BLaER1 treated with 17β-estradiol and CSF1 and Interleukin-3, amounts not matched to agents 10 nM and 100 nM (cell line): Measurements from ENCODE around the gene EHD1.
A peak's percentile ranks its signal among the peaks of the same experiment; 100 is the strongest.

Source experiments
- H3K27ac ChIP-seq, 11 experiments: shearing (Covaris generic); formaldehyde crosslinking; 2 replicates each; pipeline ENCODE4 v1.8.1; 2022
- H3K27me3 ChIP-seq, 11 experiments: shearing (Covaris generic); formaldehyde crosslinking; 2 replicates each; pipeline ENCODE4 v1.8.1; 2022
- H3K36me3 ChIP-seq, 11 experiments: shearing (Covaris generic); formaldehyde crosslinking; 2 replicates each; pipeline ENCODE4 v1.8.1; 2022
- H3K4me1 ChIP-seq, 10 experiments: shearing (Covaris generic); formaldehyde crosslinking; 2 replicates each; pipeline ENCODE4 v1.8.1; 2022
- H3K4me2 ChIP-seq, 11 experiments: shearing (Covaris generic); formaldehyde crosslinking; 2 replicates each; pipeline ENCODE4 v1.8.1; 2022
- H3K4me3 ChIP-seq, 10 experiments: shearing (Covaris generic); formaldehyde crosslinking; 2 replicates each; pipeline ENCODE4 v1.8.1; 2022
- H3K9ac ChIP-seq, 11 experiments: shearing (Covaris generic); formaldehyde crosslinking; 2 replicates each; pipeline ENCODE4 v1.8.1; 2022
- H3K9me3 ChIP-seq, 11 experiments: shearing (Covaris generic); formaldehyde crosslinking; replicated peaks in 1 of 11; 2 replicates each; pipeline ENCODE4 v1.8.1; 2022
- H4K20me1 ChIP-seq, 11 experiments: shearing (Covaris generic); formaldehyde crosslinking; 2 replicates each; pipeline ENCODE4 v1.8.1; 2022
- Cebpa-rat ChIP-seq, 11 experiments: shearing (Covaris generic); IDR thresholded peaks; 2 replicates each; pipeline ENCODE4 v1.8.1; 2022

Gene EHD1

GRCh38 chr11:64883575-64883974, 5.2 kb upstream of the EHD1 start:
- H3K27ac ChIP-seq, result peak overlapping the region in 8 of 11 experiments; percentile 14 to 69 (median 56); a peak in 15 of 22 replicates
- peaks cover 85 to 92% (median 90%) of the 10 kb centered on the region in 10 experiments for H3K4me1 ChIP-seq

GRCh38 chr11:64882243-64882642, 3.8 kb upstream of the EHD1 start:
- TF ChIP-seq Cebpa-rat (IDR thresholded peaks at IDR 0.05), result no peak
- H3K4me1 ChIP-seq, result peaks cover 72 to 81% (median 77%) of the 10 kb centered on the region in 10 experiments

More at GRCh38 chr11:64883575-64883974, 5.2 kb upstream of the EHD1 start:
- Histone ChIP-seq H3K9ac (peak overlapping the region in 7 of 11 experiments; percentile 21 to 58 (median 49); a peak in 11 of 22 replicates), H4K20me1 (no peaks in the 10 kb centered on the region), H3K27me3 (no peaks in the 10 kb centered on the region), H3K36me3 (no peaks in the 10 kb centered on the region), H3K4me2 (peak overlapping the region; percentile 60 to 98 (median 80); a peak in 21 of 22 replicates), H3K9me3 (no peaks in the 10 kb centered on the region), H3K4me3 (peak overlapping the region in 1 of 10 experiments; percentile 26; a peak in 2 of 20 replicates)
- no peak for TF ChIP-seq Cebpa-rat (IDR thresholded peaks at IDR 0.05)

GRCh38 chr11:64881476-64881875, 3.1 kb upstream of the EHD1 start:
- Histone ChIP-seq H3K27ac (peak overlapping the region in 2 of 11 experiments; percentile 94 to 95; a peak in 1 of 22 replicates), H3K4me3 (no peak overlapping the region), H3K4me2 (peak overlapping the region; percentile 82 to 99 (median 93)), H3K9ac (no peak overlapping the region), H4K20me1 (peaks cover 14 to 19% (median 17%) of the 10 kb centered on the region in 11 experiments), H3K9me3 (no peaks in the 10 kb centered on the region), H3K27me3 (no peaks in the 10 kb centered on the region), H3K36me3 (peaks cover 0 to 4% (median 0%) of the 10 kb centered on the region in 11 experiments; a peak in 2 of 22 replicates), H3K4me1 (peaks cover 76 to 83% (median 80%) of the 10 kb centered on the region in 10 experiments)
- TF ChIP-seq Cebpa-rat (IDR thresholded peaks at IDR 0.05), result no peak

More at GRCh38 chr11:64882243-64882642, 3.8 kb upstream of the EHD1 start:
- Histone ChIP-seq H3K4me3 (no peak overlapping the region), H3K9ac (peak overlapping the region in 1 of 11 experiments; percentile 41; a peak in 1 of 22 replicates), H3K4me2 (peak overlapping the region in 8 of 11 experiments; percentile 3 to 98 (median 47); a peak in 6 of 22 replicates), H3K27me3 (no peaks in the 10 kb centered on the region), H3K9me3 (no peaks in the 10 kb centered on the region), H4K20me1 (peaks cover 6 to 11% (median 9%) of the 10 kb centered on the region in 11 experiments), H3K36me3 (no peaks in the 10 kb centered on the region), H3K27ac (peak overlapping the region in 3 of 11 experiments; percentile 8 to 55 (median 49); a peak in 5 of 22 replicates)

GRCh38 chr11:64880240-64881001, 2.0 kb upstream of the EHD1 start:
- Histone ChIP-seq H3K4me3 (peak overlapping the region; percentile 5 to 98 (median 76); a peak in 15 of 20 replicates), H3K4me2 (peak overlapping the region; percentile 82 to 99 (median 93)), H3K9ac (peak overlapping the region; percentile 51 to 93 (median 87); a peak in 20 of 22 replicates), H3K9me3 (no peaks in the 10 kb centered on the region), H3K27ac (peak overlapping the region in 10 of 11 experiments; percentile 91 to 95 (median 93); a peak in 21 of 22 replicates), H3K36me3 (peaks cover 0 to 11% (median 0%) of the 10 kb centered on the region in 11 experiments; a peak in 2 of 22 replicates), H4K20me1 (peaks cover 24 to 29% (median 28%) of the 10 kb centered on the region in 11 experiments), H3K4me1 (peaks cover 76 to 85% (median 81%) of the 10 kb centered on the region in 10 experiments), H3K27me3 (no peaks in the 10 kb centered on the region)
- TF ChIP-seq Cebpa-rat (IDR thresholded peaks at IDR 0.05), result no peak

GRCh38 chr11:64879244-64879900, 951 bp upstream of the EHD1 start:
- TF ChIP-seq Cebpa-rat (IDR thresholded peaks at IDR 0.05), result no peak

GRCh38 chr11:64878223-64878493, 263 bp downstream of the EHD1 start:
- Histone ChIP-seq H3K9me3 (no peaks in the 10 kb centered on the region), H3K36me3 (peaks cover 5 to 29% (median 10%) of the 10 kb centered on the region in 11 experiments), H3K9ac (peak overlapping the region; percentile 83 to 92 (median 86)), H3K4me2 (peak overlapping the region; percentile 96 to 100 (median 98)), H3K27ac (peak overlapping the region; percentile 62 to 98 (median 77); a peak in 21 of 22 replicates), H3K27me3 (no peaks in the 10 kb centered on the region), H3K4me3 (peak overlapping the region; percentile 74 to 98 (median 90)), H3K4me1 (peaks cover 76 to 85% (median 81%) of the 10 kb centered on the region in 10 experiments), H4K20me1 (peaks cover 45 to 52% (median 47%) of the 10 kb centered on the region in 11 experiments)
- no peak for TF ChIP-seq Cebpa-rat (IDR thresholded peaks at IDR 0.05)

More at GRCh38 chr11:64879244-64879900, 951 bp upstream of the EHD1 start:
- peak overlapping the region; percentile 82 to 93 (median 87) for H3K9ac ChIP-seq
- peaks cover 35 to 40% (median 38%) of the 10 kb centered on the region in 11 experiments for H4K20me1 ChIP-seq
- peaks cover 76 to 85% (median 81%) of the 10 kb centered on the region in 10 experiments for H3K4me1 ChIP-seq
- no peaks in the 10 kb centered on the region for H3K27me3 ChIP-seq
- H3K4me3 ChIP-seq, result peak overlapping the region; percentile 72 to 98 (median 88)
- peak overlapping the region; percentile 91 to 95 (median 93) for H3K27ac ChIP-seq
- no peaks in the 10 kb centered on the region for H3K9me3 ChIP-seq
- H3K4me2 ChIP-seq, result peak overlapping the region; percentile 82 to 99 (median 93)
- H3K36me3 ChIP-seq, result peaks cover 0 to 21% (median 5%) of the 10 kb centered on the region in 11 experiments; a peak in 8 of 22 replicates

GRCh38 chr11:64877390-64878222, 815 bp downstream of the EHD1 start:
- Histone ChIP-seq H3K4me2 (peak overlapping the region; percentile 96 to 100 (median 98)), H3K4me1 (peaks cover 78 to 85% (median 81%) of the 10 kb centered on the region in 10 experiments), H3K9me3 (no peaks in the 10 kb centered on the region), H3K9ac (peak overlapping the region; percentile 83 to 92 (median 86)), H3K27ac (peak overlapping the region; percentile 62 to 98 (median 77); a peak in 21 of 22 replicates), H3K36me3 (peaks cover 11 to 35% (median 15%) of the 10 kb centered on the region in 11 experiments), H3K4me3 (peak overlapping the region; percentile 74 to 98 (median 90)), H4K20me1 (peaks cover 50 to 57% (median 53%) of the 10 kb centered on the region in 11 experiments), H3K27me3 (no peaks in the 10 kb centered on the region)
- TF ChIP-seq Cebpa-rat (IDR thresholded peaks at IDR 0.05), result no peak

- Histone ChIP-seq H3K27me3 (no peaks in the 10 kb centered on the region), H3K36me3 (peaks cover 18 to 42% (median 22%) of the 10 kb centered on the region in 11 experiments), H3K9ac (peak overlapping the region; percentile 83 to 92 (median 86)), H3K27ac (peak overlapping the region in 10 of 11 experiments; percentile 68 to 98 (median 78); a peak in 20 of 22 replicates), H3K4me1 (peaks cover 78 to 87% (median 83%) of the 10 kb centered on the region in 10 experiments), H4K20me1 (peaks cover 57 to 64% (median 60%) of the 10 kb centered on the region in 11 experiments), H3K9me3 (no peaks in the 10 kb centered on the region), H3K4me3 (peak overlapping the region; percentile 74 to 98 (median 90)), H3K4me2 (peak overlapping the region; percentile 96 to 100 (median 98))
- no peak for TF ChIP-seq Cebpa-rat (IDR thresholded peaks at IDR 0.05)
Observed at GRCh38 chr11:64876835-64877341, 1.5 kb downstream of the EHD1 start.
